ENCODE data around the gene SCNN1A.

- TF ChIP-seq CTCF (IDR thresholded peaks at IDR 0.05) (no peak), POLR2A (IDR thresholded peaks at IDR 0.05) (no peak), EP300 (IDR thresholded peaks at IDR 0.05) (no peak)
These were observed 30.6 kb upstream of the SCNN1A start for GRCh38 chr12:6405963-6406362.
